ENCODE data around the gene CEP350.

Gene CEP350

DNA sequence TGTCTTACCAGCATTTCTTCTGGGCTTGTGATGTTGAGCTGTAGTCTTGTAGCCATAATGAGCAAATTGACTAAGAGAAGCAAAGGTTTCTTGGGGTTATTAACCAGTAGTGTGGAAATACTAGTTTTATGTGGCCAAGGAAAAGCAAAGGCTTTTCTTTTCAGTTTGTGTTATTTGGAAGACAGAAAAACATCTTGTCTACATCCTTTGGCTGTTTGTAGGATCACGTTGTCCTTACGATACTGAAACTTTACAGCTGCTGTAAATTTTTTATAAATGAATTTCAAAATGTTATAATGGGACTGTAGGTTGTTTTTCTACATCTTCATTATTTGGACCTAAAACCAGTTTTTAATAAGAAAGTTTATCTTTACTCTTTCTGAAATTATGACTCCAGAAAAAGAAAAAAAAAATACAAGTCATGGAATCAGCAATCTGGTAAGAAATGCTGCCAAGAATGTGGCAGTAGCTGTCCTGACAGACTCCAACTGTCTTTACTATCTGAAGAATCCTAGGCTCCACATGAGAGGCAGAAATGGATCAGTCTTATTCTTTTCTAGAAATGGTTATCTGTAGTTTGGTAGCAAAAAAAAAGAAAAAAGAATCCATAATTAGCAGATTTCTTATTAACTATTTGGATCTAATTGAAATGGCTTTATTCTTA is 158.5 kb downstream of the CEP350 start:
- H3K27ac ChIP-seq: peak overlapping the region; percentile 24; the same call in 1 of the 2 replicates
- TF ChIP-seq CTCF (conservative IDR thresholded peaks at IDR 0.05): no peak

- H3K27ac ChIP-seq: peak overlapping the region; percentile 24
These were observed 159.9 kb downstream of the CEP350 start for GRCh38 chr1:180114396-180114945.

GRCh38 chr1:180116964-180117763 is 162.6 kb downstream of the CEP350 start:
- no peak for TF ChIP-seq CTCF (conservative IDR thresholded peaks at IDR 0.05)
- no peak overlapping the region for H3K27ac ChIP-seq

More at GRCh38 chr1:180114396-180114945, 159.9 kb downstream of the CEP350 start:
- TF ChIP-seq CTCF (conservative IDR thresholded peaks at IDR 0.05): no peak

GRCh38 chr1:180117764-180118116 is 163.1 kb downstream of the CEP350 start:
- no peak overlapping the region for H3K27ac ChIP-seq
- TF ChIP-seq CTCF (conservative IDR thresholded peaks at IDR 0.05): no peak

GRCh38 chr1:180119837-180120236 is 165.2 kb downstream of the CEP350 start:
- no peak overlapping the region for H3K27ac ChIP-seq
- TF ChIP-seq CTCF (conservative IDR thresholded peaks at IDR 0.05): no peak

- no peak for TF ChIP-seq CTCF (conservative IDR thresholded peaks at IDR 0.05)
These were observed 168.9 kb downstream of the CEP350 start for GRCh38 chr1:180123463-180123936.

DNA sequence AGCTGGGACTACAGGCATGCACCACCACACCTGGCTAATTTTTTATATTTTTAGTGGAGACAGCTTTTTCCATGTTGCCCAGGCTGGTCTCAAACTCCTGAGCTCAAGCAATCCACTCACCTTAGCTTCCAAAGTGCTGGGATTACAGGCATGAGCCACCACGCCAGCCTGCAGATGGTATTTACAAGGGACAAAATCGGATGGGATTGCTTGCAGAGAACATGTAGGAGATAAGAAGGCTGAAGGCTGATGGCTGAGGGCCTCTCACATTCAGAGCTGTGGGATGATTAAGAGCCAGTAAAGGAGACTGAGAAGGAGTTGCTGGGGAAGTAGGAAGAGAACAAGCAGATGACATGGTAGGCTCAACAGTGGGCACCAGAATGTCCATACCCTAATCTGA is 176.0 kb downstream of the CEP350 start:
- H3K27ac ChIP-seq: no peak overlapping the region
- no peak for TF ChIP-seq CTCF (conservative IDR thresholded peaks at IDR 0.05)

More at GRCh38 chr1:180123463-180123936, 168.9 kb downstream of the CEP350 start:
- no peak overlapping the region for H3K27ac ChIP-seq
